GM23338 (cell line): ENCODE results near the gene AMBRA1. TPM values are rescaled to one million over a fixed set of nuclear protein-coding genes. Genes with fewer than 3 reads are reported as not detected.

Experiments used
- ATAC-seq: fragments of 200-7000 bp; cut with Tn5 transposase; 3 replicates; pipeline ENCODE4 v1.9.1; 2020
- DNase-seq: peaks from one replicate; pipeline ENCODE4 v3.0.0-alpha.2; 2015; ENCODE audit warnings: low spot score
- H2AFZ ChIP-seq: fragments of 200-600 bp; sonication (generic); 2 replicates; pipeline ENCODE4 v1.8.0; 2016; ENCODE audit warnings: antibody characterized with exemption, mild to moderate bottlenecking, moderate library complexity
- H3F3A ChIP-seq: fragments of 200-600 bp; sonication (generic); replicated peaks from 2 replicates; pipeline ENCODE4 v1.8.0; 2017; ENCODE audit warnings: antibody characterized with exemption, mixed run types, low read depth
- H3K27ac ChIP-seq: fragments of 200-600 bp; sonication (generic); 2 replicates; pipeline ENCODE4 v1.6.1; 2016; ENCODE audit warnings: low read depth
- H3K27me3 ChIP-seq: fragments of 200-600 bp; sonication (generic); 2 replicates; pipeline ENCODE4 v1.8.0; 2016; ENCODE audit warnings: mild to moderate bottlenecking, mixed run types, moderate library complexity; ENCODE audit not compliant: insufficient read depth
- H3K36me3 ChIP-seq: fragments of 200-600 bp; sonication (generic); 2 replicates; pipeline ENCODE4 v1.8.0; 2016; ENCODE audit warnings: mild to moderate bottlenecking; ENCODE audit not compliant: insufficient read depth
- H3K4me1 ChIP-seq: fragments of 200-600 bp; sonication (generic); 2 replicates; pipeline ENCODE4 v1.8.0; 2016; ENCODE audit warnings: mild to moderate bottlenecking, moderate library complexity; ENCODE audit not compliant: insufficient read depth
- H3K4me2 ChIP-seq: fragments of 200-600 bp; sonication (generic); 2 replicates; pipeline ENCODE4 v1.7.1; 2017; ENCODE audit warnings: mixed run types
- H3K4me3 ChIP-seq: fragments of 200-600 bp; sonication (generic); 2 replicates; pipeline ENCODE4 v1.6.1; 2016; ENCODE audit warnings: mixed run types
- H3K79me2 ChIP-seq: fragments of 200-600 bp; sonication (generic); replicated peaks from 2 replicates; pipeline ENCODE4 v1.8.0; 2017; ENCODE audit warnings: mild to moderate bottlenecking; ENCODE audit not compliant: insufficient read depth
- H3K9me2 ChIP-seq: fragments of 200-600 bp; sonication (generic); 2 replicates; pipeline ENCODE4 v1.8.0; 2017; ENCODE audit not compliant: insufficient read depth
- H4K20me1 ChIP-seq: fragments of 200-600 bp; sonication (generic); replicated peaks from 2 replicates; pipeline ENCODE4 v1.8.0; 2017; ENCODE audit warnings: mild to moderate bottlenecking; ENCODE audit not compliant: insufficient read depth
- H3K27ac Mint-ChIP-seq: 2 replicates; pipeline ENCODE4 v1.8.0; 2020; ENCODE audit warnings: inconsistent platforms, mild to moderate bottlenecking, moderate library complexity, mixed read lengths
- H3K27me3 Mint-ChIP-seq: 3 replicates; pipeline ENCODE4 v1.8.0; 2022; ENCODE audit warnings: low read depth, mild to moderate bottlenecking, moderate library complexity, mixed read lengths, inconsistent platforms; ENCODE audit not compliant: insufficient read depth, poor library complexity
- H3K36me3 Mint-ChIP-seq: 3 replicates; pipeline ENCODE4 v1.8.0; 2021; ENCODE audit warnings: low read depth, mild to moderate bottlenecking, inconsistent platforms, moderate library complexity, mixed read lengths
- H3K4me1 Mint-ChIP-seq: 3 replicates; pipeline ENCODE4 v1.8.0; 2020; ENCODE audit warnings: mild to moderate bottlenecking, inconsistent platforms, mixed read lengths
- H3K4me3 Mint-ChIP-seq: 3 replicates; pipeline ENCODE4 v1.8.0; 2021; ENCODE audit warnings: moderate library complexity, mild to moderate bottlenecking, inconsistent platforms, mixed read lengths
- H3K9me3 Mint-ChIP-seq: 3 replicates; pipeline ENCODE4 v1.8.0; 2020; ENCODE audit warnings: moderate library complexity, mild to moderate bottlenecking, inconsistent platforms, mixed read lengths
- CREB1 ChIP-seq: fragments of 250-450 bp; sonication (Bioruptor Pico); IDR thresholded peaks from 2 replicates; pipeline ENCODE4 v1.5.0; 2020; ENCODE audit warnings: low read depth, mild to moderate bottlenecking, moderate library complexity
- CTCF ChIP-seq, 2 experiments: fragments of 200-600 bp in 1 of 2; sonication (generic) in 1 of 2; conservative IDR thresholded peaks; 2 replicates each; pipeline versions ENCODE4 v1.5.1 to v1.6.1; 2016 to 2017; ENCODE audit warnings: antibody characterized with exemption in 2 of 2, low read depth in 2 of 2, mild to moderate bottlenecking in 2 of 2, moderate library complexity in 1 of 2
- EZH2 ChIP-seq: fragments of 200-600 bp; sonication (generic); IDR thresholded peaks from one replicate; pipeline ENCODE4 v1.8.0; 2017; ENCODE audit warnings: antibody characterized with exemption, mild to moderate bottlenecking, low read depth; ENCODE audit not compliant: unreplicated experiment
- EZH2phosphoT487 ChIP-seq: fragments of 200-600 bp; sonication (generic); IDR thresholded peaks from one replicate; pipeline ENCODE4 v1.8.1; 2018; ENCODE audit warnings: antibody characterized with exemption; ENCODE audit not compliant: unreplicated experiment
- JUNB ChIP-seq: IDR thresholded peaks from one replicate; pipeline ENCODE4 v1.6.1; 2016; ENCODE audit warnings: antibody characterized with exemption; ENCODE audit not compliant: unreplicated experiment
- NANOG ChIP-seq: IDR thresholded peaks from 2 replicates; pipeline ENCODE4 v1.6.1; 2016; ENCODE audit warnings: antibody characterized with exemption, borderline replicate concordance
- POLR2AphosphoS5 ChIP-seq: IDR thresholded peaks from 2 replicates; pipeline ENCODE4 v1.6.1; 2016; ENCODE audit warnings: antibody characterized with exemption, low read depth
- STAT1 ChIP-seq: IDR thresholded peaks from one replicate; pipeline ENCODE4 v1.6.1; 2016; ENCODE audit warnings: antibody characterized with exemption; ENCODE audit not compliant: unreplicated experiment
- ZNF114 ChIP-seq: fragments of 250-450 bp; sonication (Bioruptor Pico); IDR thresholded peaks from 2 replicates; pipeline ENCODE4 v1.5.0; 2020; ENCODE audit warnings: mild to moderate bottlenecking, moderate library complexity
- ZNF331 ChIP-seq: fragments of 250-450 bp; sonication (Bioruptor Pico); IDR thresholded peaks from 2 replicates; pipeline ENCODE4 v1.5.0; 2020; ENCODE audit warnings: low read depth, mild to moderate bottlenecking, moderate library complexity
- polyA plus RNA-seq: library from polyadenylated mRNA; unstranded; fragments of >200 nt; fragmentation: Nextera tagmentation; extraction: Ambion mirVana; gene quantifications from 2 replicates; pipeline ENCODE4 v1.2.1, GENCODE V29; 2016
- total RNA-seq: library from RNA; depleted of rRNA; stranded (reverse); fragments of >200 nt; shearing (Covaris generic); gene quantifications from 2 replicates; pipeline ENCODE4 v1.2.3, GENCODE V29; 2014
- TF ChIP-seq, protein P1 (sequence below): IDR thresholded peaks from 2 replicates; pipeline ENCODE4 v1.6.1; 2016; ENCODE audit warnings: antibody characterized with exemption
- TF ChIP-seq, protein P2 (sequence below): fragments of 250-450 bp; sonication (Bioruptor Pico); IDR thresholded peaks from 2 replicates; pipeline ENCODE4 v1.5.0; 2020; ENCODE audit warnings: mild to moderate bottlenecking, moderate library complexity

The AMBRA1 gene
- total and polyA plus RNA-seq, 2 experiments from 2014 or later: 8.3 to 34.8 TPM

DNA sequence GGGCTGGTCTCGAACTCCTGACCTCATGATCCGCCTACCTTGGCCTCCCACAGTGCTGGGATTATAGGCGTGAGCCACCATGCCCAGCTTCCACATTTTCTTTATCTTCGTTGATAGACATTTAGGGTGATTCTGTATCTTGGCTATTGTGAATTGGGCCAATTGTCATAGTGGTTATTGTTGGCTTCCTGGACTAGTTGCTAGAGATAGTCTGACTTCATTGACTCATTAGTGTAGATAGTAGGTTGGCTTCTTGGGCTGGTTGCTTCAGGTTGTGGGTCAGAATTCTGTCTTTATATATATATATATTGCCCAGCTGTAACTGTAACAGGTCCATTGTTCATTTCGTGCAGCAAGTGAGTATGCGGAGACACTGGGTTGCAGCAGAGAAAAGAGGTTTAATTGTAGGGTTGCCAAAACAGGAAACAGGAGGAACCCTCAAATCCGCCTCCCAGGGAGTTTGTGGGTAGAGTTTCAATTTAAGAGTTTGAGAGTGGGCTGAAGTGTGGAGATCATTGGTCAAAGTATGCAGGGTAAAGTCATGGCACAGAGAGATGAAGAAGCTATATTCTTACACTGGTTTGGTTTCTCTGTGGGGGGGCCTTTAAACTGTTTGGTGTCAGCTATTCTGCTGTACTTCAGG is 45.5 kb upstream of the AMBRA1 start (continued):
- TF ChIP-seq, protein P1, sequence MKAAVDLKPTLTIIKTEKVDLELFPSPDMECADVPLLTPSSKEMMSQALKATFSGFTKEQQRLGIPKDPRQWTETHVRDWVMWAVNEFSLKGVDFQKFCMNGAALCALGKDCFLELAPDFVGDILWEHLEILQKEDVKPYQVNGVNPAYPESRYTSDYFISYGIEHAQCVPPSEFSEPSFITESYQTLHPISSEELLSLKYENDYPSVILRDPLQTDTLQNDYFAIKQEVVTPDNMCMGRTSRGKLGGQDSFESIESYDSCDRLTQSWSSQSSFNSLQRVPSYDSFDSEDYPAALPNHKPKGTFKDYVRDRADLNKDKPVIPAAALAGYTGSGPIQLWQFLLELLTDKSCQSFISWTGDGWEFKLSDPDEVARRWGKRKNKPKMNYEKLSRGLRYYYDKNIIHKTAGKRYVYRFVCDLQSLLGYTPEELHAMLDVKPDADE: no peak
- TF ChIP-seq CTCF (conservative IDR thresholded peaks at IDR 0.05; ENCODE audit: low read depth in 2 of 2): no peak

DNA sequence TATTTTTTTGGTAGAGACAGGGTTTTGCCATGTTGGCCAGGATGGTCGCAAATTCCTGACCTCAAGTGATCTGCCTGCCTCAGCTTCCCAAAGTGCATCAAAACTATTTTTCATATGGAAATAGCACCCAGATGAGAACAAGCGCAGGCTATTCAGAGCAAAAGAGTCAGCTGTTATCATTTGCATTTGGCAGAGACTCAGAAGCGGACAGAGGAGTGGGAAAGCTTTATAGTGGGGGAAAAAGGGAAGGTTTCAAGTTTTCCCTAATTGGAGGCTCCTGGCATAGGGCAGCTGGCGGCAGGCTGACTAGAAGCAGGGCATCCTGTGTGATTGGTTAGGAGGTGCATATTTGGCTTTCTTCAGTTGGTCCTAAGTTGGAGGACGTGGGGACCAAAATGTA is 43.7 kb upstream of the AMBRA1 start:
- Histone ChIP-seq H4K20me1 (no peaks in the 10 kb centered on the region; the same call in 1 of the 2 replicates), H3K4me2 (no peak overlapping the region), H3K79me2 (0 out of 2 replicates have a peak, but pooled peaks cover 4% of the 10 kb centered on the region), H3K36me3 (no peaks in the 10 kb centered on the region), H3K9me2 (0 out of 2 replicates have a peak, but pooled peaks cover under 1% of the 10 kb centered on the region), H3K27me3 (no peaks in the 10 kb centered on the region), H2AFZ (no peak overlapping the region), H3K27ac (no peak overlapping the region), H3F3A (no peaks in the 10 kb centered on the region), H3K4me3 (no peak overlapping the region), H3K4me1 (no peaks in the 10 kb centered on the region)
- Mint-ChIP-seq H3K9me3 (no peaks in the 10 kb centered on the region; the same call in 2 of the 3 replicates), H3K27me3 (peaks cover 2% of the 10 kb centered on the region), H3K36me3 (peaks cover 11% of the 10 kb centered on the region; the same call in 2 of the 3 replicates), H3K4me1 (no peaks in the 10 kb centered on the region), H3K4me3 (no peak overlapping the region), H3K27ac (no peak overlapping the region)
- DNase-seq (no peak), ATAC-seq (no peak)
- TF ChIP-seq, protein P1: no peak
- TF ChIP-seq POLR2AphosphoS5 (no peak), NANOG (no peak), EZH2phosphoT487 (no peak), ZNF331 (CRISPR knock-in tag) (no peak), CTCF (conservative IDR thresholded peaks at IDR 0.05; ENCODE audit: low read depth in 2 of 2) (no peak), CREB1 (CRISPR knock-in tag) (no peak), JUNB (no peak), STAT1 (no peak), EZH2 (no peak), ZNF114 (CRISPR knock-in tag) (no peak)
- TF ChIP-seq, protein P2, sequence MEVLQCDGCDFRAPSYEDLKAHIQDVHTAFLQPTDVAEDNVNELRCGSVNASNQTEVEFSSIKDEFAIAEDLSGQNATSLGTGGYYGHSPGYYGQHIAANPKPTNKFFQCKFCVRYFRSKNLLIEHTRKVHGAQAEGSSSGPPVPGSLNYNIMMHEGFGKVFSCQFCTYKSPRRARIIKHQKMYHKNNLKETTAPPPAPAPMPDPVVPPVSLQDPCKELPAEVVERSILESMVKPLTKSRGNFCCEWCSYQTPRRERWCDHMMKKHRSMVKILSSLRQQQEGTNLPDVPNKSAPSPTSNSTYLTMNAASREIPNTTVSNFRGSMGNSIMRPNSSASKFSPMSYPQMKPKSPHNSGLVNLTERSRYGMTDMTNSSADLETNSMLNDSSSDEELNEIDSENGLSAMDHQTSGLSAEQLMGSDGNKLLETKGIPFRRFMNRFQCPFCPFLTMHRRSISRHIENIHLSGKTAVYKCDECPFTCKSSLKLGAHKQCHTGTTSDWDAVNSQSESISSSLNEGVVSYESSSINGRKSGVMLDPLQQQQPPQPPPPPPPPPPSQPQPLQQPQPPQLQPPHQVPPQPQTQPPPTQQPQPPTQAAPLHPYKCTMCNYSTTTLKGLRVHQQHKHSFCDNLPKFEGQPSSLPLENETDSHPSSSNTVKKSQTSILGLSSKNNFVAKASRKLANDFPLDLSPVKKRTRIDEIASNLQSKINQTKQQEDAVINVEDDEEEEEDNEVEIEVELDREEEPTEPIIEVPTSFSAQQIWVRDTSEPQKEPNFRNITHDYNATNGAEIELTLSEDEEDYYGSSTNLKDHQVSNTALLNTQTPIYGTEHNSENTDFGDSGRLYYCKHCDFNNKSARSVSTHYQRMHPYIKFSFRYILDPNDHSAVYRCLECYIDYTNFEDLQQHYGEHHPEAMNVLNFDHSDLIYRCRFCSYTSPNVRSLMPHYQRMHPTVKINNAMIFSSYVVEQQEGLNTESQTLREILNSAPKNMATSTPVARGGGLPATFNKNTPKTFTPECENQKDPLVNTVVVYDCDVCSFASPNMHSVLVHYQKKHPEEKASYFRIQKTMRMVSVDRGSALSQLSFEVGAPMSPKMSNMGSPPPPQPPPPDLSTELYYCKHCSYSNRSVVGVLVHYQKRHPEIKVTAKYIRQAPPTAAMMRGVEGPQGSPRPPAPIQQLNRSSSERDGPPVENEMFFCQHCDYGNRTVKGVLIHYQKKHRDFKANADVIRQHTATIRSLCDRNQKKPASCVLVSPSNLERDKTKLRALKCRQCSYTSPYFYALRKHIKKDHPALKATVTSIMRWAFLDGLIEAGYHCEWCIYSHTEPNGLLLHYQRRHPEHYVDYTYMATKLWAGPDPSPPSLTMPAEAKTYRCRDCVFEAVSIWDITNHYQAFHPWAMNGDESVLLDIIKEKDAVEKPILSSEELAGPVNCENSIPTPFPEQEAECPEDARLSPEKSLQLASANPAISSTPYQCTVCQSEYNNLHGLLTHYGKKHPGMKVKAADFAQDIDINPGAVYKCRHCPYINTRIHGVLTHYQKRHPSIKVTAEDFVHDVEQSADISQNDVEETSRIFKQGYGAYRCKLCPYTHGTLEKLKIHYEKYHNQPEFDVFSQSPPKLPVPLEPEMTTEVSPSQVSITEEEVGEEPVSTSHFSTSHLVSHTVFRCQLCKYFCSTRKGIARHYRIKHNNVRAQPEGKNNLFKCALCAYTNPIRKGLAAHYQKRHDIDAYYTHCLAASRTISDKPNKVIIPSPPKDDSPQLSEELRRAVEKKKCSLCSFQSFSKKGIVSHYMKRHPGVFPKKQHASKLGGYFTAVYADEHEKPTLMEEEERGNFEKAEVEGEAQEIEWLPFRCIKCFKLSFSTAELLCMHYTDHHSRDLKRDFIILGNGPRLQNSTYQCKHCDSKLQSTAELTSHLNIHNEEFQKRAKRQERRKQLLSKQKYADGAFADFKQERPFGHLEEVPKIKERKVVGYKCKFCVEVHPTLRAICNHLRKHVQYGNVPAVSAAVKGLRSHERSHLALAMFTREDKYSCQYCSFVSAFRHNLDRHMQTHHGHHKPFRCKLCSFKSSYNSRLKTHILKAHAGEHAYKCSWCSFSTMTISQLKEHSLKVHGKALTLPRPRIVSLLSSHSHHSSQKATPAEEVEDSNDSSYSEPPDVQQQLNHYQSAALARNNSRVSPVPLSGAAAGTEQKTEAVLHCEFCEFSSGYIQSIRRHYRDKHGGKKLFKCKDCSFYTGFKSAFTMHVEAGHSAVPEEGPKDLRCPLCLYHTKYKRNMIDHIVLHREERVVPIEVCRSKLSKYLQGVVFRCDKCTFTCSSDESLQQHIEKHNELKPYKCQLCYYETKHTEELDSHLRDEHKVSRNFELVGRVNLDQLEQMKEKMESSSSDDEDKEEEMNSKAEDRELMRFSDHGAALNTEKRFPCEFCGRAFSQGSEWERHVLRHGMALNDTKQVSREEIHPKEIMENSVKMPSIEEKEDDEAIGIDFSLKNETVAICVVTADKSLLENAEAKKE (CRISPR knock-in tag): no peak
